ENCODE results near the gene E4F1.

DNA sequence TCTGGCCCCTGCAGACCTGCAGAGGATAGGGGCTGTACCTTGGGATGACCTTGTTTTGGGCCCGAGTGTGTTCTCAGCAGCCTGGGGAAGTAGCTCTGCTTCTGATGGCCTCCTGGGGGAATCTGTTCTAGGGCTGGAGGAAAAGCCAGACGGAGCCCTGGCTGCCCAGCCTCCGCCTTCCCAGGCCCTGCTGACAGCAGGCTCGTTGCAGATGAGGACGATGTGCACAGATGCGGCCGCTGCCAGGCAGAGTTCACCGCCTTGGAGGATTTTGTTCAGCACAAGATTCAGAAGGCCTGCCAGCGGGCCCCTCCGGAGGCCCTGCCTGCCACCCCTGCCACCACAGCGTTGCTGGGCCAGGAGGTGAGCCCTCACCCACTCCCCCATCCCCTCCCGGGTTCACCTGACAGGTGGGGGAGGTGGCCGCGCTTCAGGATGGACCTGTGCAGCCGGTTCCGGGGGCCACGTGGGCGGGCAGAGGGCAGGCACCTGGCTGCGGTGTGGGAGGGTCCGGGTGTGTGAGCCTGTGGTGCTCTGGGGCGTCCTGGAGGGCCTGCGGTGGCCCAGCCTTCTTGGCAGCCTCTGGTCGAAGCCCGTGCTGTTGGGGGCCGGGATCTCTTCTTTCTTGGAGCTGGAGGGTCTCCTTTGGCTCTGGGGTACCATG lies 4.9 kb downstream of the E4F1 start:
- TF ChIP-seq, protein P1, sequence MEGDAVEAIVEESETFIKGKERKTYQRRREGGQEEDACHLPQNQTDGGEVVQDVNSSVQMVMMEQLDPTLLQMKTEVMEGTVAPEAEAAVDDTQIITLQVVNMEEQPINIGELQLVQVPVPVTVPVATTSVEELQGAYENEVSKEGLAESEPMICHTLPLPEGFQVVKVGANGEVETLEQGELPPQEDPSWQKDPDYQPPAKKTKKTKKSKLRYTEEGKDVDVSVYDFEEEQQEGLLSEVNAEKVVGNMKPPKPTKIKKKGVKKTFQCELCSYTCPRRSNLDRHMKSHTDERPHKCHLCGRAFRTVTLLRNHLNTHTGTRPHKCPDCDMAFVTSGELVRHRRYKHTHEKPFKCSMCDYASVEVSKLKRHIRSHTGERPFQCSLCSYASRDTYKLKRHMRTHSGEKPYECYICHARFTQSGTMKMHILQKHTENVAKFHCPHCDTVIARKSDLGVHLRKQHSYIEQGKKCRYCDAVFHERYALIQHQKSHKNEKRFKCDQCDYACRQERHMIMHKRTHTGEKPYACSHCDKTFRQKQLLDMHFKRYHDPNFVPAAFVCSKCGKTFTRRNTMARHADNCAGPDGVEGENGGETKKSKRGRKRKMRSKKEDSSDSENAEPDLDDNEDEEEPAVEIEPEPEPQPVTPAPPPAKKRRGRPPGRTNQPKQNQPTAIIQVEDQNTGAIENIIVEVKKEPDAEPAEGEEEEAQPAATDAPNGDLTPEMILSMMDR (IDR thresholded peaks at IDR 0.05), result no peak
- no peak for TF ChIP-seq POLR2A (IDR thresholded peaks at IDR 0.05)
